Neural cell (in vitro differentiated cells): ENCODE measurements around the gene PDE11A. TPM values are rescaled to one million over a fixed set of nuclear protein-coding genes. Genes with fewer than 3 reads are reported as not detected.

Experiments
- H2AFZ ChIP-seq: fragments of 200-600, 300-800 bp; sonication (generic), shearing (Covaris generic); 2 replicates; pipeline ENCODE4 v1.6.0; 2014; ENCODE audit warnings: low read depth, mild to moderate bottlenecking, antibody characterized with exemption, low read length, moderate library complexity
- H3F3A ChIP-seq: fragments of 200-600 bp; shearing (Covaris generic); 2 replicates; pipeline ENCODE4 v1.6.1; 2016; ENCODE audit warnings: mild to moderate bottlenecking, moderate library complexity, mixed read lengths, antibody characterized with exemption, low read length; ENCODE audit not compliant: insufficient read depth, poor library complexity, severe bottlenecking
- H3K27ac ChIP-seq: fragments of 200-600, 300-800 bp; sonication (generic), shearing (Covaris generic); 2 replicates; pipeline ENCODE4 v1.5.1; 2014; ENCODE audit warnings: mild to moderate bottlenecking, low read length, moderate library complexity
- H3K27me3 ChIP-seq: fragments of 300-800, 200-600 bp; sonication (generic), shearing (Covaris generic); 2 replicates; pipeline ENCODE4 v1.6.0; 2014; ENCODE audit warnings: mild to moderate bottlenecking, low read depth, low read length, moderate library complexity; ENCODE audit not compliant: insufficient read depth
- H3K36me3 ChIP-seq: fragments of 300-800, 200-600 bp; sonication (generic), shearing (Covaris generic); 2 replicates; pipeline ENCODE4 v1.5.1; 2014; ENCODE audit warnings: mild to moderate bottlenecking, antibody characterized with exemption, low read length, moderate library complexity; ENCODE audit not compliant: insufficient read depth
- H3K4me2 ChIP-seq: fragments of 300-800, 200-600 bp; sonication (generic), shearing (Covaris generic); 2 replicates; pipeline ENCODE4 v1.6.0; 2014; ENCODE audit warnings: mild to moderate bottlenecking, low read length
- H3K4me3 ChIP-seq: fragments of 300-800, 200-600 bp; sonication (generic), shearing (Covaris generic); 2 replicates; pipeline ENCODE4 v1.5.1; 2014; ENCODE audit warnings: mild to moderate bottlenecking, low read length, moderate library complexity
- H3K79me2 ChIP-seq: fragments of 200-600 bp; shearing (Covaris generic); replicated peaks from 2 replicates; pipeline ENCODE4 v1.6.0; 2014; ENCODE audit warnings: mild to moderate bottlenecking, low read length, moderate library complexity; ENCODE audit not compliant: insufficient read depth
- H3K9ac ChIP-seq: fragments of 300-800, 200-600 bp; sonication (generic), shearing (Covaris generic); 2 replicates; pipeline ENCODE4 v1.6.1; 2016; ENCODE audit warnings: mild to moderate bottlenecking, low read length, mixed read lengths
- H3K9me2 ChIP-seq: fragments of 200-600 bp; shearing (Covaris generic); 2 replicates; pipeline ENCODE4 v1.6.1; 2016; ENCODE audit warnings: mild to moderate bottlenecking, low read length, mixed read lengths; ENCODE audit not compliant: insufficient read depth
- H3K9me3 ChIP-seq: fragments of 200-600, 300-800 bp; sonication (generic), shearing (Covaris generic); 2 replicates; pipeline ENCODE4 v1.6.1; 2016; ENCODE audit warnings: mild to moderate bottlenecking, mixed run types, low read length, moderate library complexity, mixed read lengths
- H4K20me1 ChIP-seq: fragments of 200-600 bp; shearing (Covaris generic); 2 replicates; pipeline ENCODE4 v1.6.1; 2016; ENCODE audit warnings: mild to moderate bottlenecking, mixed run types; ENCODE audit not compliant: insufficient read depth
- CTCF ChIP-seq: fragments of 450-650 bp; IDR thresholded peaks from 2 replicates; pipeline ENCODE4 v1.5.1; 2014; ENCODE audit warnings: antibody characterized with exemption, mild to moderate bottlenecking, moderate library complexity; ENCODE audit not compliant: poor library complexity, severe bottlenecking
- EP300 ChIP-seq: fragments of 450-650 bp; conservative IDR thresholded peaks from 2 replicates; pipeline ENCODE4 v1.6.1; 2014; ENCODE audit warnings: antibody characterized with exemption, mild to moderate bottlenecking, moderate library complexity; ENCODE audit not compliant: poor library complexity, severe bottlenecking
- EZH2 ChIP-seq: fragments of 200-600, 300-800 bp; shearing (Covaris generic), sonication (generic); IDR thresholded peaks from 2 replicates; pipeline ENCODE4 v1.6.1; 2014; ENCODE audit warnings: antibody characterized with exemption, low read length, borderline replicate concordance, mild to moderate bottlenecking; ENCODE audit not compliant: insufficient read depth, poor library complexity, severe bottlenecking
- MXI1 ChIP-seq: fragments of 450-650 bp; conservative IDR thresholded peaks from 2 replicates; pipeline ENCODE4 v1.6.1; 2014; ENCODE audit warnings: antibody characterized with exemption, mild to moderate bottlenecking; ENCODE audit not compliant: poor library complexity, severe bottlenecking
- POLR2AphosphoS5 ChIP-seq: IDR thresholded peaks from 2 replicates; pipeline ENCODE4 v1.6.1; 2012
- RAD21 ChIP-seq: fragments of 450-650 bp; conservative IDR thresholded peaks from 2 replicates; pipeline ENCODE4 v1.6.1; 2014; ENCODE audit warnings: antibody characterized with exemption, mild to moderate bottlenecking, moderate library complexity
- REST ChIP-seq: IDR thresholded peaks from 2 replicates; pipeline ENCODE4 v1.6.1; 2012; ENCODE audit warnings: borderline replicate concordance
- SMC3 ChIP-seq: fragments of 450-650 bp; conservative IDR thresholded peaks from 2 replicates; pipeline ENCODE4 v1.6.1; 2014; ENCODE audit warnings: antibody characterized with exemption, mild to moderate bottlenecking, moderate library complexity; ENCODE audit not compliant: poor library complexity
- TAF1 ChIP-seq: IDR thresholded peaks from 2 replicates; pipeline ENCODE4 v1.6.1; 2012; ENCODE audit warnings: low read depth
- polyA plus RNA-seq: library from polyadenylated mRNA; depleted of rRNA; stranded (reverse); fragments of >200 nt; gene quantifications from 2 replicates; pipeline ENCODE4 v1.2.3, GENCODE V29; 2014

Gene PDE11A
- polyA plus RNA-seq, 1 donor from 2014 or later = 0.89 TPM

GRCh38 chr2:177693658-177694339 is 378.8 kb downstream of the PDE11A start:
- H3K9me2 ChIP-seq = no peaks in the 10 kb centered on the region
- no peaks in the 10 kb centered on the region for H3K27me3 ChIP-seq
- no peaks in the 10 kb centered on the region for H3K36me3 ChIP-seq
- H3F3A ChIP-seq = no peaks in the 10 kb centered on the region
- H3K27ac ChIP-seq = no peak overlapping the region
- no peak overlapping the region for H2AFZ ChIP-seq
- H3K79me2 ChIP-seq = no peaks in the 10 kb centered on the region
- H3K9me3 ChIP-seq = no peaks in the 10 kb centered on the region
- H3K4me3 ChIP-seq = no peak overlapping the region
- no peak overlapping the region for H3K4me2 ChIP-seq
- H3K9ac ChIP-seq = no peak overlapping the region
- no peaks in the 10 kb centered on the region for H4K20me1 ChIP-seq
- TF ChIP-seq MXI1 (no peak), EZH2 (no peak), RAD21 (no peak), EP300 (no peak), TAF1 (no peak), SMC3 (no peak), CTCF (no peak), POLR2AphosphoS5 (no peak), REST (no peak)

GRCh38 chr2:177692783-177693269 is 379.8 kb downstream of the PDE11A start:
- Histone ChIP-seq H3F3A (no peaks in the 10 kb centered on the region), H3K4me3 (no peak overlapping the region), H3K79me2 (no peaks in the 10 kb centered on the region), H4K20me1 (no peaks in the 10 kb centered on the region), H3K9ac (no peak overlapping the region), H3K36me3 (no peaks in the 10 kb centered on the region), H3K4me2 (no peak overlapping the region), H3K9me2 (no peaks in the 10 kb centered on the region), H3K9me3 (no peaks in the 10 kb centered on the region), H3K27me3 (no peaks in the 10 kb centered on the region), H2AFZ (no peak overlapping the region), H3K27ac (no peak overlapping the region)
- no peak for TF ChIP-seq CTCF
- no peak for TF ChIP-seq EZH2
